Fibroblast of lung (primary cell): ENCODE results near the gene NLRP6. TPM values are rescaled to one million over a fixed set of nuclear protein-coding genes. Genes with fewer than 3 reads are reported as not detected.

Source experiments
- DNase-seq, 2 donors: peaks; one replicate each; pipeline versions ENCODE4 v3.0.0 to v3.0.0-alpha.2; 2010; ENCODE audit warnings: low read depth in 2 of 2
- H2AFZ ChIP-seq: 2 replicates; pipeline ENCODE4 v1.5.1; 2012; ENCODE audit warnings: low read length, control low read depth, inconsistent platforms
- H3K27ac ChIP-seq: 2 replicates; pipeline ENCODE4 v1.5.1; 2011; ENCODE audit warnings: low read length, control low read depth; ENCODE audit not compliant: insufficient read depth
- H3K27me3 ChIP-seq: 2 replicates; pipeline ENCODE4 v1.5.1; 2011; ENCODE audit warnings: mild to moderate bottlenecking, low read length; ENCODE audit not compliant: control insufficient read depth, insufficient read depth
- H3K36me3 ChIP-seq: 2 replicates; pipeline ENCODE4 v1.5.1; 2011; ENCODE audit warnings: low read length; ENCODE audit not compliant: control insufficient read depth, insufficient read depth
- H3K4me1 ChIP-seq: 2 replicates; pipeline ENCODE4 v1.5.1; 2011; ENCODE audit warnings: low read length; ENCODE audit not compliant: control insufficient read depth, insufficient read depth; ENCODE audit errors: extremely low read depth
- H3K4me2 ChIP-seq: 2 replicates; pipeline ENCODE4 v1.5.1; 2011; ENCODE audit warnings: low read length, control low read depth; ENCODE audit not compliant: insufficient read depth; ENCODE audit errors: extremely low read depth
- H3K4me3 ChIP-seq, 4 experiments: fragments of 200-600 bp in 1 of 4; sonication (generic) in 1 of 4; replicated peaks in 1 of 4; 2 replicates each; pipeline ENCODE4 v1.5.1; 2011 to 2016; ENCODE audit warnings: low read length in 4 of 4, low read depth in 3 of 4, mild to moderate bottlenecking in 3 of 4, control low read depth in 2 of 4, inconsistent platforms in 1 of 4, mixed read lengths in 1 of 4; ENCODE audit not compliant: insufficient read depth in 1 of 4; ENCODE audit errors: control extremely low read depth in 1 of 4
- H3K79me2 ChIP-seq: 2 replicates; pipeline ENCODE4 v1.5.1; 2012; ENCODE audit warnings: mild to moderate bottlenecking, low read length, inconsistent platforms; ENCODE audit not compliant: control insufficient read depth, insufficient read depth
- H3K9ac ChIP-seq: 2 replicates; pipeline ENCODE4 v1.5.1; 2011; ENCODE audit warnings: mild to moderate bottlenecking, low read length, control low read depth; ENCODE audit not compliant: insufficient read depth
- H3K9me3 ChIP-seq: 2 replicates; pipeline ENCODE4 v1.5.1; 2012; ENCODE audit warnings: low read depth, low read length; ENCODE audit not compliant: control insufficient read depth, insufficient read depth
- H4K20me1 ChIP-seq: 2 replicates; pipeline ENCODE4 v1.5.1; 2011; ENCODE audit warnings: low read length; ENCODE audit not compliant: control insufficient read depth, insufficient read depth; ENCODE audit errors: extremely low read depth
- EZH2 ChIP-seq: IDR thresholded peaks from 2 replicates; pipeline ENCODE4 v1.5.1; 2012; ENCODE audit warnings: low read length, control low read depth, mild to moderate bottlenecking; ENCODE audit errors: missing control alignments
- polyA plus RNA-seq, 2 donors: library from polyadenylated mRNA; depleted of rRNA in 1 of 2; stranded (reverse) in 1 of 2; unstranded in 1 of 2; fragments of >200 nt; gene quantifications; 2 replicates each; pipeline ENCODE4 v1.2.1, GENCODE V29; 2011 to 2012; ENCODE audit warnings: missing spikeins in 1 of 2
- total RNA-seq: library from RNA; depleted of rRNA; stranded (reverse); fragments of >200 nt; gene quantifications from 2 replicates; pipeline ENCODE4 v1.2.1, GENCODE V29; 2014
- TF ChIP-seq, protein P1 (sequence below), 2 donors: IDR thresholded peaks in 1 of 2; conservative IDR thresholded peaks in 1 of 2; 1 replicate in 1 of 2; 2 replicates in 1 of 2; pipeline ENCODE4 v1.5.1; 2011 to 2012; ENCODE audit warnings: low read length in 2 of 2, control low read depth in 1 of 2, inconsistent platforms in 1 of 2, low read depth in 1 of 2, mild to moderate bottlenecking in 1 of 2

The NLRP6 gene
- total and polyA plus RNA-seq, 2 donors (not counting 1 experiment from before 2014, with no cell fraction given): not detected

DNA sequence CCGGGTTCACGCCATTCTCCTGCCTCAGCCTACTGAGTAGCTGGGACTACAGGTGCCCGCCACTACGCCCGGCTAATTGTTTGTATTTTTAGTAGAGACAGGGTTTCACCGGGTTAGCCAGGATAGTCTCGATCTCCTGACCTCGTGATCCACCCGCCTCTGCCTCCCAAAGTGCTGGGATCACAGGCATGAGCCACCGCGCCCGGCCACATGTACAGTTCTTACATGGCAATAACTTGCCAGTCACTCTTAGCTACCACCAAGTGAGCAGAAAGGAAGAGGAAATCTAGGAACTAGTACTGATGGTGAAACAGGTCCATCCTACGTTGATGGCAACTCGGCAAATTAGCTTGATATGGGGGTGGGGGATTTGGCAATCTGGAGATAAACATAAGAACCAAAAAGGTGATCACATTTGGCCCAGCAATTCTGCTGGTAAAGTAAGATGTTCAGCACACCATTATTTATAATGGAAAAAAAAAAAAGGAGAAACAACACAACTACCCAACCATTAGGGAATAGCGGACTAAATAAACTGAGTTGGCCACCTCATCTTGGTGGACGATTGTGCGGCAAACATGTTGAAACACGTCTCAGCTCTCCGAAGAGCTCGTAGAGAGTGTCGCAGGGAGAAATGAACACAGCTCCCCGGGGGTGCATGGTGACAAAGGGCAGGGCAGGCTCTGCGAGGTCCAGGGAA lies 5.3 kb downstream of the NLRP6 start:
- DNase-seq: no peak
- Histone ChIP-seq H3K79me2 (no peaks in the 10 kb centered on the region), H3K36me3 (no peaks in the 10 kb centered on the region), H3K9ac (no peak overlapping the region), H3K27ac (no peak overlapping the region), H3K27me3 (peaks cover 48% of the 10 kb centered on the region), H3K4me2 (no peak overlapping the region), H4K20me1 (no peaks in the 10 kb centered on the region), H3K9me3 (no peaks in the 10 kb centered on the region), H2AFZ (no peak overlapping the region), H3K4me3 (no peak overlapping the region), H3K4me1 (no peaks in the 10 kb centered on the region)
- no peak for TF ChIP-seq EZH2
- TF ChIP-seq, protein P1, sequence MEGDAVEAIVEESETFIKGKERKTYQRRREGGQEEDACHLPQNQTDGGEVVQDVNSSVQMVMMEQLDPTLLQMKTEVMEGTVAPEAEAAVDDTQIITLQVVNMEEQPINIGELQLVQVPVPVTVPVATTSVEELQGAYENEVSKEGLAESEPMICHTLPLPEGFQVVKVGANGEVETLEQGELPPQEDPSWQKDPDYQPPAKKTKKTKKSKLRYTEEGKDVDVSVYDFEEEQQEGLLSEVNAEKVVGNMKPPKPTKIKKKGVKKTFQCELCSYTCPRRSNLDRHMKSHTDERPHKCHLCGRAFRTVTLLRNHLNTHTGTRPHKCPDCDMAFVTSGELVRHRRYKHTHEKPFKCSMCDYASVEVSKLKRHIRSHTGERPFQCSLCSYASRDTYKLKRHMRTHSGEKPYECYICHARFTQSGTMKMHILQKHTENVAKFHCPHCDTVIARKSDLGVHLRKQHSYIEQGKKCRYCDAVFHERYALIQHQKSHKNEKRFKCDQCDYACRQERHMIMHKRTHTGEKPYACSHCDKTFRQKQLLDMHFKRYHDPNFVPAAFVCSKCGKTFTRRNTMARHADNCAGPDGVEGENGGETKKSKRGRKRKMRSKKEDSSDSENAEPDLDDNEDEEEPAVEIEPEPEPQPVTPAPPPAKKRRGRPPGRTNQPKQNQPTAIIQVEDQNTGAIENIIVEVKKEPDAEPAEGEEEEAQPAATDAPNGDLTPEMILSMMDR (conservative IDR thresholded peaks at IDR 0.05 in 1 of 2, IDR thresholded peaks at IDR 0.05 in 1 of 2; ENCODE audit: low read depth in 1 of 2, low read length in 2 of 2): no peak

DNA sequence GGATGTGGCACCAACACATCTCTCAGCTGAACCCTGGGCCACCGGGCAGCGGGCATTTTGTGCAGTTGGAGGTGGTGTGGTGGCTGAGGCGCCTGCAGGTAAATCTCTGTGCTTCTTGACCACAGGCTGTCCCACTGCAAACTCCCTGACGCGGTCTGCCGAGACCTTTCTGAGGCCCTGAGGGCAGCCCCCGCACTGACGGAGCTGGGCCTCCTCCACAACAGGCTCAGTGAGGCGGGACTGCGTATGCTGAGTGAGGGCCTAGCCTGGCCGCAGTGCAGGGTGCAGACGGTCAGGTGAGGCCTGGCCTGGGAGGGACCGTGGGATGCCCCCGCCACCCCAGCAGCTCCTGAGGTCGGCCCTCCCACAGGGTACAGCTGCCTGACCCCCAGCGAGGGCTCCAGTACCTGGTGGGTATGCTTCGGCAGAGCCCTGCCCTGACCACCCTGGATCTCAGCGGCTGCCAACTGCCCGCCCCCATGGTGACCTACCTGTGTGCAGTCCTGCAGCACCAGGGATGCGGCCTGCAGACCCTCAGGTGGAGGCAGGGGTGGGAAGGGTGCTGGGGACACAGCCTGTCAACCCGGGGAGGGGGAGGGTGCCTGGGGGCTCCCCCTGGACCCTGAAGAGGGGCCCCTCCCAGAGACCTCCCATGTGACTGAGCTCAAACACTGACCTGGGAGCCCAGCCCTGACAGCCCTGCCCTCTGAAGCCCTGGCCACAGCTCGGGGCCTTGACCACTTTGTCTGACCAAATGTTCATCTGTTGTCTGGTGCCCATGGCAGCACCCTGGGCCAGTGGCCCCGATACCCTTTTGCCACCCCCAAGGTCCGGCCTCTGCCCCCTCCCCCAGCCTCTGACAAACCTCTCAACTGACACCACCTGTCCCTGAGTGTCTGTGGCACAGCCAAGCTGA lies 6.2 kb downstream of the NLRP6 start:
- no peak for TF ChIP-seq EZH2
- TF ChIP-seq, protein P1 (conservative IDR thresholded peaks at IDR 0.05 in 1 of 2, IDR thresholded peaks at IDR 0.05 in 1 of 2; ENCODE audit: low read depth in 1 of 2, low read length in 2 of 2): no peak
- Histone ChIP-seq H3K79me2 (no peaks in the 10 kb centered on the region), H3K9me3 (no peaks in the 10 kb centered on the region), H3K36me3 (no peaks in the 10 kb centered on the region), H3K27me3 (peaks cover 40% of the 10 kb centered on the region), H3K4me3 (no peak overlapping the region), H3K4me2 (no peak overlapping the region), H4K20me1 (no peaks in the 10 kb centered on the region), H2AFZ (no peak overlapping the region), H3K4me1 (no peaks in the 10 kb centered on the region), H3K9ac (no peak overlapping the region), H3K27ac (no peak overlapping the region)
- no peak for DNase-seq
